WTC11 (cell line): ENCODE measurements around the gene CFL1. TPM values are rescaled to one million over a fixed set of nuclear protein-coding genes. Genes with fewer than 3 reads are reported as not detected.

Source experiments
- ATAC-seq: fragments of 200-7000 bp; cut with Tn5 transposase; 2 replicates; pipeline ENCODE4 v1.10.0; 2021; ENCODE audit warnings: mild to moderate bottlenecking, moderate library complexity
- CTCF ChIA-PET: fragments of 300-600 bp; sonication (Branson Sonifier 250); formaldehyde crosslinking; loops from one replicate; lab custom pipeline; 2021; ENCODE audit warnings: antibody characterized with exemption; lab: Charles Lee
- POLR2A ChIA-PET: fragments of 350-600 bp; sonication (Branson Sonifier 250); formaldehyde crosslinking; loops from one replicate; lab custom pipeline; 2021; ENCODE audit warnings: antibody characterized with exemption; lab: Charles Lee
- DNase-seq: peaks from one replicate; pipeline ENCODE4 v3.0.0; 2021; ENCODE audit warnings: low spot score
- H3K27ac Mint-ChIP-seq: 2 replicates; pipeline ENCODE4 v1.8.0; 2021; ENCODE audit warnings: mixed read lengths
- H3K27me3 Mint-ChIP-seq: 2 replicates; pipeline ENCODE4 v1.8.0; 2021; ENCODE audit warnings: low read depth, mild to moderate bottlenecking, moderate library complexity, mixed read lengths
- H3K36me3 Mint-ChIP-seq: 2 replicates; pipeline ENCODE4 v1.8.0; 2021; ENCODE audit warnings: mixed read lengths
- H3K4me1 Mint-ChIP-seq: 2 replicates; pipeline ENCODE4 v1.8.0; 2022; ENCODE audit warnings: mixed read lengths
- H3K4me3 Mint-ChIP-seq: 2 replicates; pipeline ENCODE4 v1.8.0; 2021; ENCODE audit warnings: mild to moderate bottlenecking, moderate library complexity, mixed read lengths
- H3K9me3 Mint-ChIP-seq: 2 replicates; pipeline ENCODE4 v1.8.0; 2021; ENCODE audit warnings: mixed read lengths
- ELF4 ChIP-seq: sonication (generic); formaldehyde crosslinking; IDR thresholded peaks from 2 replicates; pipeline ENCODE4 v1.8.1; 2022; ENCODE audit warnings: low read depth, mild to moderate bottlenecking, moderate library complexity, missing genetic modification reagents
- EMX1 ChIP-seq: fragments of 250-450 bp; sonication (Bioruptor Pico); IDR thresholded peaks from 2 replicates; pipeline ENCODE4 v1.8.0; 2021; ENCODE audit warnings: mild to moderate bottlenecking
- GRHL2 ChIP-seq: fragments of 250-450 bp; sonication (Bioruptor Pico); IDR thresholded peaks from 2 replicates; pipeline ENCODE4 v1.8.0; 2022; ENCODE audit warnings: mild to moderate bottlenecking, moderate library complexity; ENCODE audit not compliant: insufficient replicate concordance, severe bottlenecking
- HMGXB4 ChIP-seq: sonication (generic); formaldehyde crosslinking; IDR thresholded peaks from 2 replicates; pipeline ENCODE4 v1.8.1; 2023; ENCODE audit warnings: mild to moderate bottlenecking, moderate library complexity, missing genetic modification reagents
- JAZF1 ChIP-seq: fragments of 250-450 bp; sonication (Bioruptor Pico); IDR thresholded peaks from 2 replicates; pipeline ENCODE4 v1.9.0; 2021; ENCODE audit warnings: moderate library complexity, mild to moderate bottlenecking, inconsistent platforms
- MAX ChIP-seq: sonication (generic); formaldehyde crosslinking; IDR thresholded peaks from 2 replicates; pipeline ENCODE4 v1.8.0; 2022; ENCODE audit warnings: mild to moderate bottlenecking, missing genetic modification reagents
- MYBL2 ChIP-seq: sonication (generic); formaldehyde crosslinking; IDR thresholded peaks from 2 replicates; pipeline ENCODE4 v1.8.1; 2023; ENCODE audit warnings: mild to moderate bottlenecking, moderate library complexity, missing genetic modification reagents
- NFE2L1 ChIP-seq: sonication (generic); formaldehyde crosslinking; IDR thresholded peaks from 2 replicates; pipeline ENCODE4 v1.8.1; 2023; ENCODE audit warnings: missing genetic modification reagents
- PRRX2 ChIP-seq: fragments of 250-450 bp; sonication (Bioruptor Pico); IDR thresholded peaks from 2 replicates; pipeline ENCODE4 v1.8.0; 2021; ENCODE audit warnings: mild to moderate bottlenecking
- RELA ChIP-seq: sonication (generic); formaldehyde crosslinking; IDR thresholded peaks from 2 replicates; pipeline ENCODE4 v1.8.1; 2022; ENCODE audit warnings: missing genetic modification reagents, mild to moderate bottlenecking, borderline replicate concordance
- SP1 ChIP-seq: sonication (generic); formaldehyde crosslinking; conservative IDR thresholded peaks from 2 replicates; pipeline ENCODE4 v1.8.1; 2022; ENCODE audit warnings: missing genetic modification reagents
- ZNF121 ChIP-seq: sonication (generic); formaldehyde crosslinking; IDR thresholded peaks from 2 replicates; pipeline ENCODE4 v1.8.0; 2023; ENCODE audit warnings: missing genetic modification reagents
- ZNF138 ChIP-seq: sonication (generic); formaldehyde crosslinking; conservative IDR thresholded peaks from 2 replicates; pipeline ENCODE4 v1.8.1; 2022; ENCODE audit warnings: mild to moderate bottlenecking, moderate library complexity, missing genetic modification reagents
- ZNF317 ChIP-seq: sonication (generic); formaldehyde crosslinking; IDR thresholded peaks from 2 replicates; pipeline ENCODE4 v1.8.1; 2023; ENCODE audit warnings: low read depth, mild to moderate bottlenecking, moderate library complexity, missing genetic modification reagents, borderline replicate concordance
- total RNA-seq: library from RNA; stranded (reverse); gene quantifications from 3 replicates; pipeline ENCODE4 v1.2.3, GENCODE V29; 2021
- TF ChIP-seq, protein P1 (sequence below): sonication (generic); formaldehyde crosslinking; IDR thresholded peaks from 2 replicates; pipeline ENCODE4 v1.8.1; 2022; ENCODE audit warnings: mild to moderate bottlenecking, missing genetic modification reagents, moderate library complexity, borderline replicate concordance
- TF ChIP-seq, protein P2 (sequence below): sonication (generic); formaldehyde crosslinking; IDR thresholded peaks from 2 replicates; pipeline ENCODE4 v1.8.1; 2023; ENCODE audit warnings: mild to moderate bottlenecking, missing genetic modification reagents
- TF ChIP-seq, protein P3 (sequence below): sonication (generic); formaldehyde crosslinking; conservative IDR thresholded peaks from 2 replicates; pipeline ENCODE4 v1.8.1; 2022; ENCODE audit warnings: mild to moderate bottlenecking, missing genetic modification reagents
- TF ChIP-seq, protein P4 (sequence below): sonication (generic); formaldehyde crosslinking; IDR thresholded peaks from 2 replicates; pipeline ENCODE4 v1.8.1; 2023; ENCODE audit warnings: mild to moderate bottlenecking, missing genetic modification reagents, borderline replicate concordance
- TF ChIP-seq, protein P5 (sequence below): sonication (generic); formaldehyde crosslinking; IDR thresholded peaks from 2 replicates; pipeline ENCODE4 v1.8.0; 2022; ENCODE audit warnings: mild to moderate bottlenecking, missing genetic modification reagents

The CFL1 gene
- total RNA-seq, 1 experiment from 2014 or later: 1,073 TPM

GRCh38 chr11:65810046-65810868, 47.7 kb downstream of the CFL1 start:
- TF ChIP-seq ZNF121 (CRISPR knock-in tag) (0 out of 2 replicates have a peak, but pooled peaks have one; percentile 17), MYBL2 (CRISPR knock-in tag) (no peak), EMX1 (CRISPR knock-in tag) (no peak), MAX (CRISPR knock-in tag) (no peak)
- TF ChIP-seq, protein P1, sequence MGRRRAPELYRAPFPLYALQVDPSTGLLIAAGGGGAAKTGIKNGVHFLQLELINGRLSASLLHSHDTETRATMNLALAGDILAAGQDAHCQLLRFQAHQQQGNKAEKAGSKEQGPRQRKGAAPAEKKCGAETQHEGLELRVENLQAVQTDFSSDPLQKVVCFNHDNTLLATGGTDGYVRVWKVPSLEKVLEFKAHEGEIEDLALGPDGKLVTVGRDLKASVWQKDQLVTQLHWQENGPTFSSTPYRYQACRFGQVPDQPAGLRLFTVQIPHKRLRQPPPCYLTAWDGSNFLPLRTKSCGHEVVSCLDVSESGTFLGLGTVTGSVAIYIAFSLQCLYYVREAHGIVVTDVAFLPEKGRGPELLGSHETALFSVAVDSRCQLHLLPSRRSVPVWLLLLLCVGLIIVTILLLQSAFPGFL (CRISPR knock-in tag): no peak
- TF ChIP-seq, protein P2, sequence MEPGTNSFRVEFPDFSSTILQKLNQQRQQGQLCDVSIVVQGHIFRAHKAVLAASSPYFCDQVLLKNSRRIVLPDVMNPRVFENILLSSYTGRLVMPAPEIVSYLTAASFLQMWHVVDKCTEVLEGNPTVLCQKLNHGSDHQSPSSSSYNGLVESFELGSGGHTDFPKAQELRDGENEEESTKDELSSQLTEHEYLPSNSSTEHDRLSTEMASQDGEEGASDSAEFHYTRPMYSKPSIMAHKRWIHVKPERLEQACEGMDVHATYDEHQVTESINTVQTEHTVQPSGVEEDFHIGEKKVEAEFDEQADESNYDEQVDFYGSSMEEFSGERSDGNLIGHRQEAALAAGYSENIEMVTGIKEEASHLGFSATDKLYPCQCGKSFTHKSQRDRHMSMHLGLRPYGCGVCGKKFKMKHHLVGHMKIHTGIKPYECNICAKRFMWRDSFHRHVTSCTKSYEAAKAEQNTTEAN (CRISPR knock-in tag): peak; percentile 99
- TF ChIP-seq, all 79 proteins: peak for 2
- Mint-ChIP-seq H3K27me3 (no peaks in the 10 kb centered on the region; the same call in 1 of the 2 replicates), H3K27ac (peak overlapping the region; percentile 38; the same call in 1 of the 2 replicates), H3K4me1 (no peaks in the 10 kb centered on the region), H3K36me3 (no peaks in the 10 kb centered on the region), H3K4me3 (no peak overlapping the region), H3K9me3 (no peaks in the 10 kb centered on the region)
- DNase-seq (no peak), ATAC-seq (no peak)
- POLR2A ChIA-PET: interaction anchor here (0.6 kb wide), 1 partner anchor 9 kb away, joined by 3 read pairs; no protein-coding TSS in a partner anchor
- CTCF ChIA-PET: interaction anchor here (0.7 to 11.3 kb wide), 9 partner anchors 22 to 78 kb away, joined by 3 to 130 read pairs (median 4); partner anchors contain the start of genes AP5B1, FIBP and OVOL1

DNA sequence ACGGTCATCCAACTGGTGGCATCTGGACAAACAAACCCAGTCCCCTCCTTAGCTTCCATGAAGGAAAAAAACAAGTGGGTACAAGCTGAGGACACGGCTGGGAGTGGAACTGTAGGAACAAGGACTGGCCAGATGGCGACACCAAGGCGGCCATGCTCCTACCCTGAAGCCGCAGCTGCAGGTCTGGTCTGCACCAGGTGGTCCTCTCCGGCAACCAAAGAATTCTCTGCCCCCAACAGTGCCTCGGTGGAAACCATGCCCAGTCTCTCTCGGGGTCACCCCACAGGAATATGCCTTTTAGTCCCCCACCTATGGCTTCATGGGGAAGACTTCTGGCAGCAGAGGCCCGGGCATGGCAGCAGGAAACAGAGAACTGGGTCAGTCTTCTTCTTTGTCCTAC, 48.5 kb downstream of the CFL1 start:
- no peak overlapping the region for H3K4me3 Mint-ChIP-seq
- ChIA-PET POLR2A (interaction anchor here (0.6 kb wide), 1 partner anchor 8 kb away, joined by 3 read pairs; no protein-coding TSS in a partner anchor), CTCF (interaction anchor here (0.7 to 11.3 kb wide), 8 partner anchors 21 to 79 kb away, joined by 3 to 130 read pairs (median 4); partner anchors contain the start of genes AP5B1, FIBP and OVOL1)
- H3K27me3 Mint-ChIP-seq: no peaks in the 10 kb centered on the region; the same call in 1 of the 2 replicates
- H3K27ac Mint-ChIP-seq: no peak overlapping the region
- no peaks in the 10 kb centered on the region for H3K9me3 Mint-ChIP-seq
- ATAC-seq (no peak), DNase-seq (no peak)
- H3K4me1 Mint-ChIP-seq: no peaks in the 10 kb centered on the region
- TF ChIP-seq ZNF138 (CRISPR knock-in tag) (no peak), PRRX2 (CRISPR knock-in tag) (no peak), ZNF317 (CRISPR knock-in tag) (no peak), JAZF1 (CRISPR knock-in tag) (no peak), NFE2L1 (CRISPR knock-in tag) (no peak), GRHL2 (CRISPR knock-in tag) (no peak), HMGXB4 (CRISPR knock-in tag) (no peak), RELA (CRISPR knock-in tag) (no peak), ELF4 (CRISPR knock-in tag) (no peak), SP1 (CRISPR knock-in tag) (no peak)
- TF ChIP-seq, protein P3, sequence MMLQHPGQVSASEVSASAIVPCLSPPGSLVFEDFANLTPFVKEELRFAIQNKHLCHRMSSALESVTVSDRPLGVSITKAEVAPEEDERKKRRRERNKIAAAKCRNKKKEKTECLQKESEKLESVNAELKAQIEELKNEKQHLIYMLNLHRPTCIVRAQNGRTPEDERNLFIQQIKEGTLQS (CRISPR knock-in tag): no peak
- TF ChIP-seq, protein P4, sequence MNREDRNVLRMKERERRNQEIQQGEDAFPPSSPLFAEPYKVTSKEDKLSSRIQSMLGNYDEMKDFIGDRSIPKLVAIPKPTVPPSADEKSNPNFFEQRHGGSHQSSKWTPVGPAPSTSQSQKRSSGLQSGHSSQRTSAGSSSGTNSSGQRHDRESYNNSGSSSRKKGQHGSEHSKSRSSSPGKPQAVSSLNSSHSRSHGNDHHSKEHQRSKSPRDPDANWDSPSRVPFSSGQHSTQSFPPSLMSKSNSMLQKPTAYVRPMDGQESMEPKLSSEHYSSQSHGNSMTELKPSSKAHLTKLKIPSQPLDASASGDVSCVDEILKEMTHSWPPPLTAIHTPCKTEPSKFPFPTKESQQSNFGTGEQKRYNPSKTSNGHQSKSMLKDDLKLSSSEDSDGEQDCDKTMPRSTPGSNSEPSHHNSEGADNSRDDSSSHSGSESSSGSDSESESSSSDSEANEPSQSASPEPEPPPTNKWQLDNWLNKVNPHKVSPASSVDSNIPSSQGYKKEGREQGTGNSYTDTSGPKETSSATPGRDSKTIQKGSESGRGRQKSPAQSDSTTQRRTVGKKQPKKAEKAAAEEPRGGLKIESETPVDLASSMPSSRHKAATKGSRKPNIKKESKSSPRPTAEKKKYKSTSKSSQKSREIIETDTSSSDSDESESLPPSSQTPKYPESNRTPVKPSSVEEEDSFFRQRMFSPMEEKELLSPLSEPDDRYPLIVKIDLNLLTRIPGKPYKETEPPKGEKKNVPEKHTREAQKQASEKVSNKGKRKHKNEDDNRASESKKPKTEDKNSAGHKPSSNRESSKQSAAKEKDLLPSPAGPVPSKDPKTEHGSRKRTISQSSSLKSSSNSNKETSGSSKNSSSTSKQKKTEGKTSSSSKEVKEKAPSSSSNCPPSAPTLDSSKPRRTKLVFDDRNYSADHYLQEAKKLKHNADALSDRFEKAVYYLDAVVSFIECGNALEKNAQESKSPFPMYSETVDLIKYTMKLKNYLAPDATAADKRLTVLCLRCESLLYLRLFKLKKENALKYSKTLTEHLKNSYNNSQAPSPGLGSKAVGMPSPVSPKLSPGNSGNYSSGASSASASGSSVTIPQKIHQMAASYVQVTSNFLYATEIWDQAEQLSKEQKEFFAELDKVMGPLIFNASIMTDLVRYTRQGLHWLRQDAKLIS: no peak
- TF ChIP-seq, protein P5, sequence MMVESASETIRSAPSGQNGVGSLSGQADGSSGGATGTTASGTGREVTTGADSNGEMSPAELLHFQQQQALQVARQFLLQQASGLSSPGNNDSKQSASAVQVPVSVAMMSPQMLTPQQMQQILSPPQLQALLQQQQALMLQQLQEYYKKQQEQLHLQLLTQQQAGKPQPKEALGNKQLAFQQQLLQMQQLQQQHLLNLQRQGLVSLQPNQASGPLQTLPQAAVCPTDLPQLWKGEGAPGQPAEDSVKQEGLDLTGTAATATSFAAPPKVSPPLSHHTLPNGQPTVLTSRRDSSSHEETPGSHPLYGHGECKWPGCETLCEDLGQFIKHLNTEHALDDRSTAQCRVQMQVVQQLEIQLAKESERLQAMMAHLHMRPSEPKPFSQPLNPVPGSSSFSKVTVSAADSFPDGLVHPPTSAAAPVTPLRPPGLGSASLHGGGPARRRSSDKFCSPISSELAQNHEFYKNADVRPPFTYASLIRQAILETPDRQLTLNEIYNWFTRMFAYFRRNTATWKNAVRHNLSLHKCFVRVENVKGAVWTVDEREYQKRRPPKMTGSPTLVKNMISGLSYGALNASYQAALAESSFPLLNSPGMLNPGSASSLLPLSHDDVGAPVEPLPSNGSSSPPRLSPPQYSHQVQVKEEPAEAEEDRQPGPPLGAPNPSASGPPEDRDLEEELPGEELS: no peak
- TF ChIP-seq, all 79 proteins: peak for 0
- no peaks in the 10 kb centered on the region for H3K36me3 Mint-ChIP-seq
